Adipocyte (in vitro differentiated cells): ENCODE data around the gene EEF1AKMT3.

Experiments
- DNase-seq: peaks from one replicate; pipeline ENCODE4 v3.0.0-alpha.2; 2015; ENCODE audit warnings: low read depth
- H3K27me3 ChIP-seq: replicated peaks from 2 replicates; pipeline ENCODE4 v1.7.0; 2013; ENCODE audit warnings: mild to moderate bottlenecking, low read length, moderate library complexity; ENCODE audit not compliant: control insufficient read depth, insufficient read depth
- H3K36me3 ChIP-seq: 2 replicates; pipeline ENCODE4 v1.7.0; 2013; ENCODE audit warnings: low read length, mild to moderate bottlenecking, moderate library complexity; ENCODE audit not compliant: control insufficient read depth, insufficient read depth, severe bottlenecking
- H3K4me1 ChIP-seq: 2 replicates; pipeline ENCODE4 v1.7.0; 2013; ENCODE audit warnings: mild to moderate bottlenecking, low read length, moderate library complexity; ENCODE audit not compliant: control insufficient read depth, insufficient read depth
- H3K4me3 ChIP-seq: 2 replicates; pipeline ENCODE4 v1.7.0; 2013; ENCODE audit warnings: mild to moderate bottlenecking, low read length, moderate library complexity
- H3K9ac ChIP-seq: 2 replicates; pipeline ENCODE4 v1.7.0; 2013; ENCODE audit warnings: mild to moderate bottlenecking, low read length, moderate library complexity
- H3K9me3 ChIP-seq: 2 replicates; pipeline ENCODE4 v1.7.0; 2013; ENCODE audit warnings: mild to moderate bottlenecking, low read length, moderate library complexity; ENCODE audit not compliant: control insufficient read depth

The EEF1AKMT3 gene

GRCh38 chr12:57744777-57745484 is 27.5 kb upstream of the EEF1AKMT3 start, which contains the start of gene TSPAN31:
TSPAN31 (plus strand) TSS chr12:57745039; CDS start chr12:57745155, 116 bp downstream.
- peaks cover 17% of the 10 kb centered on the region for H3K27me3 ChIP-seq
- peaks cover 36% of the 10 kb centered on the region for H3K36me3 ChIP-seq
- peak within 1 kb of the TSS; percentile 98 for H3K9ac ChIP-seq
- H3K4me3 ChIP-seq: peak within 1 kb of the TSS; percentile 98
- DNase-seq: peak; percentile 99
- peaks cover 17% of the 10 kb centered on the region for H3K4me1 ChIP-seq
- no peaks in the 10 kb centered on the region for H3K9me3 ChIP-seq

GRCh38 chr12:57745485-57745881 is 26.9 kb upstream of the EEF1AKMT3 start:
- H3K27me3 ChIP-seq: peaks cover 12% of the 10 kb centered on the region
- H3K9ac ChIP-seq: peak overlapping the region; percentile 98
- no peaks in the 10 kb centered on the region for H3K9me3 ChIP-seq
- peaks cover 41% of the 10 kb centered on the region for H3K36me3 ChIP-seq
- no peak for DNase-seq
- H3K4me3 ChIP-seq: peak overlapping the region; percentile 98
- H3K4me1 ChIP-seq: peaks cover 18% of the 10 kb centered on the region

DNA sequence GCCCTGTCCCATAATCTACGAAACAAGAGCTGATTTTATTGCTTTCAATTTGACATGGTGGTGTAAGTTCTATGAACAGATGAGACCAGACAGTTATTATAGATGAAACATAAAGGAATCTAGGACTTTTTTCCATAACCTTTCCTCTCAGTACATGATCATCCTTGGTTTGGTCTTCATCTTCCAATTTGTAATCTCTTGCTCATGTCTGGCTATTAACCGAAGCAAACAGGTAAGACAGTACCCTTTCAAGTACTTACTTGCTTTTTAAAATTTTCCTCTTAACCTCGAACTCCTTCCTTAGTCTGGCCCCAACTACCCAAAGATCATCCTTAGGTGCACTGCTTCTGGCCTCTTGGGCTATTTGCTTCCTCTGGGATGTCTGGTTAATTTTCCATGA is 26.4 kb upstream of the EEF1AKMT3 start:
- Histone ChIP-seq H3K27me3 (peaks cover 6% of the 10 kb centered on the region), H3K4me3 (peak overlapping the region; percentile 98), H3K9me3 (no peaks in the 10 kb centered on the region), H3K4me1 (peaks cover 24% of the 10 kb centered on the region), H3K36me3 (peaks cover 45% of the 10 kb centered on the region), H3K9ac (peak overlapping the region; percentile 98)
- DNase-seq: no peak

DNA sequence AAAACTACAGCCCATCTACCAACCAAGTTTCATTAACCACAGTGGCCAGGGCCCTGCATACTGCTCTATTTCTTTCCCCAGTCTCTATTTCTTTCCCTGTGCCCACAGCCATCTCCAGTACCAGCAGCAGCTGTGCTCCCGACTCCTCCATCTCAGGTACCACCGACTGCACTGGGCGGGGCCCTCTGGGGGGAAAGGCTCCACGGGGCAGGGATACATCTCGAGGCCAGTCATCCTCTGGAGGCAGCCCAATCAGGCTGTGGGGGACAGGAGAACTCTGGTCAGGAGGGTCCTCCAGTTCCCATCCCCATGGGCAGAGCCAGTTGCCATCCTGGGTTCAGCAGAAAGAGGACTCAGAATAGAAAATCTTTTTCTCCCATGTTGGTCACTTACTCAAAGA is 23.4 kb upstream of the EEF1AKMT3 start:
- Histone ChIP-seq H3K4me3 (no peak overlapping the region), H3K9ac (no peak overlapping the region), H3K27me3 (no peaks in the 10 kb centered on the region), H3K36me3 (peaks cover 45% of the 10 kb centered on the region), H3K9me3 (no peaks in the 10 kb centered on the region), H3K4me1 (peaks cover 29% of the 10 kb centered on the region)
- no peak for DNase-seq

- no peak for DNase-seq
- no peaks in the 10 kb centered on the region for H3K9me3 ChIP-seq
- H3K36me3 ChIP-seq: peaks cover 45% of the 10 kb centered on the region
- H3K4me3 ChIP-seq: peak overlapping the region; percentile 93
- peaks cover 25% of the 10 kb centered on the region for H3K4me1 ChIP-seq
- H3K27me3 ChIP-seq: peaks cover 4% of the 10 kb centered on the region
- peak overlapping the region; percentile 92 for H3K9ac ChIP-seq
Measured at GRCh38 chr12:57750561-57751431, 21.6 kb upstream of the EEF1AKMT3 start.

GRCh38 chr12:57751432-57751787 is 21.0 kb upstream of the EEF1AKMT3 start:
- no peak for DNase-seq

GRCh38 chr12:57751788-57752667 is 20.4 kb upstream of the EEF1AKMT3 start, which contains the start of gene CDK4:
CDK4 (minus strand) TSS chr12:57752310; CDS start chr12:57751717, 593 bp downstream.
- Histone ChIP-seq H3K9ac (peak within 1 kb of the TSS; percentile 92), H3K4me3 (peak within 1 kb of the TSS; percentile 93), H3K4me1 (peaks cover 20% of the 10 kb centered on the region), H3K9me3 (no peaks in the 10 kb centered on the region), H3K27me3 (peaks cover 11% of the 10 kb centered on the region), H3K36me3 (peaks cover 35% of the 10 kb centered on the region)
- peak; percentile 99 for DNase-seq

More at GRCh38 chr12:57751432-57751787, 21.0 kb upstream of the EEF1AKMT3 start:
- H3K9me3 ChIP-seq: no peaks in the 10 kb centered on the region
- H3K4me1 ChIP-seq: peaks cover 22% of the 10 kb centered on the region
- H3K4me3 ChIP-seq: peak overlapping the region; percentile 93
- H3K36me3 ChIP-seq: peaks cover 41% of the 10 kb centered on the region
- peak overlapping the region; percentile 92 for H3K9ac ChIP-seq
- peaks cover 5% of the 10 kb centered on the region for H3K27me3 ChIP-seq

DNA sequence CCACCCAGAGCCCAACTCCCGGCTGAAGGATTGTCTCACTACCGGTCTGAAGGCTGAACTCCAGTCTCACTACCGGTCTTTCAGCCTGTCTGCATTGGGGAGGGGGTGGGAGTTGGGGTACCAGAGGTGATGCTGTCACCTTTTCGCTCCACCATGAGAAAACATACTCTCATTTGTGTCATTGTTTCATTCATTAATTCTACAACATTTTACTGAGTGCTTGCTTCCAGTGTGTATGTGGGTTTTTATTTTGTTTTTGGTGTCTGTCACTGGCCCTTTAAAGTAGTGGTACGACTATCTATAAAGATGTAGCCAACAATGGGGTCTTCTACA is 19.8 kb upstream of the EEF1AKMT3 start:
- peaks cover 11% of the 10 kb centered on the region for H3K27me3 ChIP-seq
- peak overlapping the region; percentile 93 for H3K4me3 ChIP-seq
- peaks cover 20% of the 10 kb centered on the region for H3K4me1 ChIP-seq
- H3K36me3 ChIP-seq: peaks cover 29% of the 10 kb centered on the region
- peak overlapping the region; percentile 61 for H3K9ac ChIP-seq
- H3K9me3 ChIP-seq: no peaks in the 10 kb centered on the region
- DNase-seq: no peak

GRCh38 chr12:57753756-57754337 is 18.6 kb upstream of the EEF1AKMT3 start:
- H3K9ac ChIP-seq: no peak overlapping the region
- H3K36me3 ChIP-seq: peaks cover 17% of the 10 kb centered on the region
- no peaks in the 10 kb centered on the region for H3K9me3 ChIP-seq
- no peak overlapping the region for H3K4me3 ChIP-seq
- DNase-seq: no peak
- H3K27me3 ChIP-seq: peaks cover 11% of the 10 kb centered on the region
- H3K4me1 ChIP-seq: peaks cover 20% of the 10 kb centered on the region

DNA sequence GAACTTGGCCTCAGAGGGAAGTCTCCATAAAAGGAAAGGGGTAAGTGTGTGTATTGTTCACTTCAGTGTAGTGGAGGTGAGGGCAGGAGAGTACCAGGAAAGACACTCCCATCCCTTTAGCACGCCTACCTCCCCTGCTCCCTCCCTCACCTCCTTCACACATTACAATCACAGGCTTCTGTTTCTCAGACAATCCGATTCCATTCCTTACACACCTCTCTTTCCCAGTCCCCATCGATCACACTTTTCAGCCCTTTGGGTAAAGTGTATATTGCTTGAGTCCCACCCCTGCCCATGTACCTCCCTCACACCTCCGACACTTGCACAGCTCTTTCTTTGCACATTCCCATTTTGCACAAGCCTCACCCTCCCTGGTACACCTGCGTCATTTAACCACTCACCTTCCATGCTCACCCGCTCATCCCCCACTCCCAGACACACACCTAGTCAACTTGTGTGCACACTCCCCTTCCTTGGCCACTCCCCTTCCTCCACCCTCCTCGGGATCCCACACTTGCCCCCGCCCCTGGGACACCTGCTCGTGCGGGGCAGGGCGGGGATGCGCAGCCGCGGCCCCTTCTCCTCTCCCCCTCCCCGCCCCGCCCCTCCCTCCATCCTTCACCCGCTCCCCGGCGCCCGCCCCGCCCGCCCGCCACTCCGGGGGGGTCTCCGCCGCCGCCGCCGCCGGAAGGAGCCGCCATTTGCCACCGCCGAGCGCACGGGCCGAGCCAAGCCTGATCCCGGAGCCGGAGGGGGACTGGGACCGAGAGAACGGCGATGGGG is 17.8 kb upstream of the EEF1AKMT3 start, which contains the start of gene MARCHF9:
TSS of gene MARCHF9 (plus strand) at position 693 of the 783 bp plus-strand sequence. CDS start 426 bp downstream, outside the sequence.
- Histone ChIP-seq H3K4me3 (peak within 1 kb of the TSS; percentile 69), H3K4me1 (peaks cover 20% of the 10 kb centered on the region), H3K9ac (no peak within 1 kb of the TSS), H3K9me3 (no peaks in the 10 kb centered on the region), H3K36me3 (peaks cover 10% of the 10 kb centered on the region), H3K27me3 (peaks cover 11% of the 10 kb centered on the region)
- peak; percentile 47 for DNase-seq
